ENCODE results near the gene TEAD1. TPM values are rescaled to one million over a fixed set of nuclear protein-coding genes. Genes with fewer than 3 reads are reported as not detected.

Gene TEAD1
- polyA plus RNA-seq, 1 experiment: 79.2 TPM

DNA sequence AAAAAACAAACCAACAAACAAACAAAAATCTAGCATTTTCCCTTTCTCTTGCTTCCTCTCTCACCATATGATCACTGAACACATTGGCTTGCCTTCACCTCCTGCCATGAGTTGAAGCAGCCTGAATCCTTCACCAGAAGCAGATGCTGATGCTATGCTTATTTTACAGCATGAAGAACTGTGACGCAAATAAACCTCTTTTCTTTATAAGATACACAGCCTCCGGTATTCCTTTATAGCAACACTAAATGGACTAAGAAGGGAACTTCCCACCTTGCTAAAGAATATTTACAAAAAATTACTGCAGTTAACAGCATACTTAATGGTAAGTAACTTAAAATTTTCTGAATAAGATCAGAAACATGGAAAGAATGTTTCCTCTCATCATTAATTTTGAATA lies 27.7 kb upstream of the TEAD1 start:
- CTCF ChIA-PET: no interaction called here

DNA sequence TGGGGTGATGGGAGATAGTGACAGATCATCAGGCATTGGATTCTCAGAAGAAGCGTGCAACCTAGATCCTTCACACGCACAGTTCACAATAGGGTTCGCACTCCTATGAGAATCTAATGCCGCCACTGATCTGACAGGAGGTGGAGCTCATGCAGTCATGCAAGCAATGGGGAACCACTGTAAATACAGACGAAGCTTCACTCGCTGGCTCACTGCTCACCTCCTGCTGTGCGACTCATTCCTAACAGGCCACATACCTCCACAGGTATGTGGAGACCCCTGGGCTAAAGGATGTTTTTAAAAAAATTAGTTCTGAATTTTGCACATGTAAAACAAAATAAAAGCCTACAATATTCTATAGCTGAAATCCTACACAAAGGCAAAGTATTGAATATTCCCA lies 20.5 kb upstream of the TEAD1 start:
- Histone ChIP-seq H3K36me3 (ENCODE audit: control insufficient read depth, insufficient read depth, low read length) (no peaks in the 10 kb centered on the region), H3K4me3 (ENCODE audit: low read depth, low read length) (no peak overlapping the region), H3K27me3 (ENCODE audit: control insufficient read depth, insufficient read depth, low read length) (no peaks in the 10 kb centered on the region)
- ChIA-PET POLR2A (no interaction called here), CTCF (interaction anchor here (0.6 to 1.4 kb wide), 2 partner anchors 12 to 497 kb away, joined by 3 to 7 read pairs; no protein-coding TSS in a partner anchor)
- no peak for DNase-seq (ENCODE audit: low read depth)
- TF ChIP-seq, protein P1, sequence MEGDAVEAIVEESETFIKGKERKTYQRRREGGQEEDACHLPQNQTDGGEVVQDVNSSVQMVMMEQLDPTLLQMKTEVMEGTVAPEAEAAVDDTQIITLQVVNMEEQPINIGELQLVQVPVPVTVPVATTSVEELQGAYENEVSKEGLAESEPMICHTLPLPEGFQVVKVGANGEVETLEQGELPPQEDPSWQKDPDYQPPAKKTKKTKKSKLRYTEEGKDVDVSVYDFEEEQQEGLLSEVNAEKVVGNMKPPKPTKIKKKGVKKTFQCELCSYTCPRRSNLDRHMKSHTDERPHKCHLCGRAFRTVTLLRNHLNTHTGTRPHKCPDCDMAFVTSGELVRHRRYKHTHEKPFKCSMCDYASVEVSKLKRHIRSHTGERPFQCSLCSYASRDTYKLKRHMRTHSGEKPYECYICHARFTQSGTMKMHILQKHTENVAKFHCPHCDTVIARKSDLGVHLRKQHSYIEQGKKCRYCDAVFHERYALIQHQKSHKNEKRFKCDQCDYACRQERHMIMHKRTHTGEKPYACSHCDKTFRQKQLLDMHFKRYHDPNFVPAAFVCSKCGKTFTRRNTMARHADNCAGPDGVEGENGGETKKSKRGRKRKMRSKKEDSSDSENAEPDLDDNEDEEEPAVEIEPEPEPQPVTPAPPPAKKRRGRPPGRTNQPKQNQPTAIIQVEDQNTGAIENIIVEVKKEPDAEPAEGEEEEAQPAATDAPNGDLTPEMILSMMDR (IDR thresholded peaks at IDR 0.05; ENCODE audit: insufficient read depth, low read depth, low read length): no peak

More for the DNA sequence above, 27.7 kb upstream of the TEAD1 start:
- no peaks in the 10 kb centered on the region for H3K27me3 ChIP-seq (ENCODE audit: control insufficient read depth, insufficient read depth, low read length)
- no peak for DNase-seq (ENCODE audit: low read depth)
- TF ChIP-seq, protein P1 (IDR thresholded peaks at IDR 0.05; ENCODE audit: insufficient read depth, low read depth, low read length): no peak
- no peaks in the 10 kb centered on the region for H3K36me3 ChIP-seq (ENCODE audit: control insufficient read depth, insufficient read depth, low read length)
- POLR2A ChIA-PET: no interaction called here
- no peak overlapping the region for H3K4me3 ChIP-seq (ENCODE audit: low read depth, low read length)

DNA sequence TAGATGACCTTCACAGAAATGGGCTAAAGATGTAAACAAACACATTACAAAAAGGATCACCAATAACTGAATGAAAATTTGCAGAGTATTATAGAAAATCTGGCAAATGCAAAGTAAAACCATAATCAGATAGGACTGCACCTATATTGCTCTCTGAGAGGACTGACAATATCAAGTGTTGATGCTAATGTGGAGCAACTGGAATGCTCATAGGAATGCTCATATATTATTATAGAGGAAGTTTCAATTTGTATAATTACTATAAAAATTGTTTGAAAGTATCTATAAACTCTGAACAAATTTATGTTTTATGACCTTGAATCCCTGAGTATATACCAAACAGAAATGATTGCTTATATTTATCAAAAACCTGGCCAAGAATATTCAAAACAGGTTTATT lies 18.4 kb upstream of the TEAD1 start:
- Histone ChIP-seq H3K4me3 (ENCODE audit: low read depth, low read length) (no peak overlapping the region), H3K36me3 (ENCODE audit: control insufficient read depth, insufficient read depth, low read length) (no peaks in the 10 kb centered on the region), H3K27me3 (ENCODE audit: control insufficient read depth, insufficient read depth, low read length) (no peaks in the 10 kb centered on the region)
- ChIA-PET CTCF (interaction anchor here (1.2 kb wide), 1 partner anchor 14 kb away, joined by 5 read pairs; no protein-coding TSS in a partner anchor), POLR2A (no interaction called here)
- DNase-seq (ENCODE audit: low read depth): no peak
- TF ChIP-seq, protein P1 (IDR thresholded peaks at IDR 0.05; ENCODE audit: insufficient read depth, low read depth, low read length): no peak

DNA sequence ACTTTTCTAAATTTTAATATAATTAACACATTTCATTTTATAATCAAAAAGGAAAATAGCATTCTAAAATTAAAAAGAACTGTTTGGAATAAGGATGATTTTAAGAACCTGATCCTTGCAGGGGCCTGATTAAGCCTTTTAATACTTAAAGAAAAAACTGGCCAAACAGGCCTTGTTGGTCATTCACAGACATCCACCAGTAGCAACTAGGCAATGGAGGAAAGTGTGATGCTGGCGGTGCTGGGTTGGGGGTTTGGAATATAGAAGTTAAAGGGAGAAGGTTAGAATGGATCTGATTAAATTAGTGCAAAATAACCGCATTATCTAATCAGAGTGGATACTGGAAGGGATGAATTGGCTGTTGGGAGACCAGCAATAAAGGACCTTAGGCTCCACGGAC lies 16.9 kb upstream of the TEAD1 start:
- H3K27me3 ChIP-seq (ENCODE audit: control insufficient read depth, insufficient read depth, low read length): no peaks in the 10 kb centered on the region
- ChIA-PET POLR2A (no interaction called here), CTCF (no interaction called here)
- H3K36me3 ChIP-seq (ENCODE audit: control insufficient read depth, insufficient read depth, low read length): no peaks in the 10 kb centered on the region
- TF ChIP-seq, protein P1 (IDR thresholded peaks at IDR 0.05; ENCODE audit: insufficient read depth, low read depth, low read length): no peak
- H3K4me3 ChIP-seq (ENCODE audit: low read depth, low read length): no peak overlapping the region
- no peak for DNase-seq (ENCODE audit: low read depth)

DNA sequence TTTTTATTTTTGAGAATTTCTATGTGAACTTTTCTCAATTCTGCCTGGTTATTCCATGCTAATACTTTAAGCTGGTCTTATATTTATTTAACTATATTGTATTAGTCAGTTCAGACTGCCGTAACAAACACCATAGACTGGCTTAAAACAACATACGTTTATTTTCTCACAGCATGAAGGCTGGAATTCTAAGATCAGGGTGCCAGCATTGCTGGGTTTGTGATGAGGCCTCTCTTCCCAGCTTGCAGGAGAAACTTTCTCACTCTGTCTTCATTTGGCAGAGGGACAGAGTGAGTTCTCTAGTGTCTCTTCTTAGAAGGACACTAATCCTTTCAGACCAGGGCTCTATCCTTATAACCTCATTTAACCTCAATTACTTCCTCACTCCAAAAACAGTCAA lies 16.2 kb upstream of the TEAD1 start:
- ChIA-PET CTCF (no interaction called here), POLR2A (no interaction called here)
- DNase-seq (ENCODE audit: low read depth): no peak
- TF ChIP-seq, protein P1 (IDR thresholded peaks at IDR 0.05; ENCODE audit: insufficient read depth, low read depth, low read length): no peak
- Histone ChIP-seq H3K27me3 (ENCODE audit: control insufficient read depth, insufficient read depth, low read length) (no peaks in the 10 kb centered on the region; the same call in 1 of the 2 replicates), H3K4me3 (ENCODE audit: low read depth, low read length) (no peak overlapping the region), H3K36me3 (ENCODE audit: control insufficient read depth, insufficient read depth, low read length) (no peaks in the 10 kb centered on the region)

Data from BJ (cell line).